SW 1271 (cell line): ENCODE results near the gene HSPH1.
"Not testable (repeated sequence)": the region's sequence is repeated elsewhere in the genome, so short reads cannot be mapped to it uniquely, and the experiment has no call there.

Experiments
- DNase-seq, 2 experiments: peaks; one replicate each; lab custom pipeline; 2025; lab: John Stamatoyannopoulos, UW

HSPH1 gene

GRCh38 chr13:31131470-31131961, 30.2 kb downstream of the HSPH1 start:
- no peak for DNase-seq

- DNase-seq: no peak
These were observed 32.3 kb downstream of the HSPH1 start for GRCh38 chr13:31129419-31129818.

GRCh38 chr13:31124204-31124603, 37.5 kb downstream of the HSPH1 start:
- DNase-seq: no peak

- DNase-seq: no peak
These were observed 39.0 kb downstream of the HSPH1 start for GRCh38 chr13:31122544-31123260.

- no peak for DNase-seq
These were observed 39.6 kb downstream of the HSPH1 start for GRCh38 chr13:31122143-31122542.

- DNase-seq: no peak
These were observed 40.1 kb downstream of the HSPH1 start for GRCh38 chr13:31121379-31122140.

GRCh38 chr13:31119966-31120700, 41.6 kb downstream of the HSPH1 start:
- DNase-seq: no peak

- no peak for DNase-seq
These were observed 42.2 kb downstream of the HSPH1 start for GRCh38 chr13:31119526-31119925.

- no peak for DNase-seq
These were observed 45.5 kb downstream of the HSPH1 start for GRCh38 chr13:31116224-31116623.

- no peak for DNase-seq
These were observed 46.1 kb downstream of the HSPH1 start for GRCh38 chr13:31115616-31116015.

- DNase-seq: no peak
These were observed 47.1 kb downstream of the HSPH1 start for GRCh38 chr13:31114641-31115040.

GRCh38 chr13:31111136-31111535, 50.6 kb downstream of the HSPH1 start:
- no peak for DNase-seq

GRCh38 chr13:31110617-31111016, 51.1 kb downstream of the HSPH1 start:
- no peak for DNase-seq

GRCh38 chr13:31110169-31110568, 51.5 kb downstream of the HSPH1 start:
- DNase-seq: no peak

- DNase-seq: no peak
These were observed 54.6 kb downstream of the HSPH1 start for GRCh38 chr13:31107109-31107508.

- no peak for DNase-seq
These were observed 55.8 kb downstream of the HSPH1 start for GRCh38 chr13:31105856-31106255.

GRCh38 chr13:31105020-31105795, 56.5 kb downstream of the HSPH1 start:
- no peak for DNase-seq

- no peak for DNase-seq
These were observed 58.8 kb downstream of the HSPH1 start for GRCh38 chr13:31102905-31103304.

GRCh38 chr13:31101472-31102170, 60.1 kb downstream of the HSPH1 start:
- no peak for DNase-seq

GRCh38 chr13:31100721-31101120, 61.0 kb downstream of the HSPH1 start:
- no peak for DNase-seq

- not testable (repeated sequence) for DNase-seq
These were observed 63.7 kb downstream of the HSPH1 start for GRCh38 chr13:31097911-31098434.
